OCI-LY7 (cell line): ENCODE data around the gene CSNK1E. TPM values are rescaled to one million over a fixed set of nuclear protein-coding genes. Genes with fewer than 3 reads are reported as not detected.

ENCODE experiments used
- BruUV-seq: library from RNA; stranded (reverse); fragments of 400-500 nt; replicated peaks from 2 replicates; lab custom pipeline; 2021; lab: Mats Ljungman, UMichigan
- CTCF ChIA-PET: fragments of 300-600 bp; sonication (Branson Sonifier 250); formaldehyde crosslinking; loops from one replicate; lab custom pipeline; 2022; ENCODE audit warnings: antibody characterized with exemption; ENCODE audit not compliant: unreplicated experiment; lab: Charles Lee
- POLR2A ChIA-PET: fragments of 300-600 bp; sonication (Branson Sonifier 250); formaldehyde crosslinking; loops from one replicate; lab custom pipeline; 2022; ENCODE audit warnings: antibody characterized with exemption; lab: Charles Lee
- DNase-seq: peaks from one replicate; pipeline ENCODE4 v3.0.0-alpha.2; 2015; ENCODE audit warnings: low spot score
- H2AFZ ChIP-seq: fragments of 200-600 bp; sonication (generic), shearing (Covaris generic); 2 replicates; pipeline ENCODE4 v1.6.1; 2014; ENCODE audit warnings: mild to moderate bottlenecking, antibody characterized with exemption, low read length, moderate library complexity
- H3K27ac ChIP-seq: fragments of 200-600 bp; sonication (generic); 2 replicates; pipeline ENCODE4 v1.5.1; 2014; ENCODE audit warnings: mixed run types, low read depth, mild to moderate bottlenecking, moderate library complexity, low read length, inconsistent platforms; ENCODE audit not compliant: poor library complexity, severe bottlenecking
- H3K36me3 ChIP-seq: fragments of 200-600 bp; sonication (generic); 2 replicates; pipeline ENCODE4 v1.6.1; 2014; ENCODE audit warnings: mild to moderate bottlenecking, antibody characterized with exemption, low read length, moderate library complexity, mixed read lengths; ENCODE audit not compliant: insufficient read depth
- H3K4me1 ChIP-seq: fragments of 200-600 bp; sonication (generic); 2 replicates; pipeline ENCODE4 v1.5.1; 2014; ENCODE audit warnings: mild to moderate bottlenecking, low read length; ENCODE audit not compliant: insufficient read depth, poor library complexity, severe bottlenecking
- H3K4me2 ChIP-seq: fragments of 200-600 bp; sonication (generic); 2 replicates; pipeline ENCODE4 v1.6.1; 2014; ENCODE audit warnings: mild to moderate bottlenecking, low read length
- H3K4me3 ChIP-seq: fragments of 200-600 bp; sonication (generic); 2 replicates; pipeline ENCODE4 v1.5.1; 2014; ENCODE audit warnings: mild to moderate bottlenecking, low read depth, low read length; ENCODE audit not compliant: poor library complexity, severe bottlenecking
- H3K79me2 ChIP-seq: fragments of 200-600 bp; sonication (generic); 2 replicates; pipeline ENCODE4 v1.6.1; 2016; ENCODE audit warnings: low read depth, mild to moderate bottlenecking, low read length, moderate library complexity, mixed read lengths; ENCODE audit not compliant: insufficient read depth
- H3K9me2 ChIP-seq: fragments of 200-600 bp; sonication (generic); 2 replicates; pipeline ENCODE4 v1.6.1; 2016; ENCODE audit warnings: mild to moderate bottlenecking, low read length, mixed read lengths; ENCODE audit not compliant: insufficient read depth
- H3K9me3 ChIP-seq: fragments of 200-600 bp; sonication (generic); 2 replicates; pipeline ENCODE4 v1.6.1; 2014; ENCODE audit warnings: mild to moderate bottlenecking, mixed run types, low read length, mixed read lengths
- H4K20me1 ChIP-seq: fragments of 200-600 bp; sonication (generic); 2 replicates; pipeline ENCODE4 v1.6.1; 2014; ENCODE audit warnings: mild to moderate bottlenecking, antibody characterized with exemption, low read length, moderate library complexity, mixed read lengths; ENCODE audit not compliant: insufficient read depth
- CTCF ChIP-seq: fragments of 200-600 bp; sonication (generic); conservative IDR thresholded peaks from 2 replicates; pipeline ENCODE4 v1.5.1; 2014; ENCODE audit warnings: mild to moderate bottlenecking, antibody characterized with exemption, low read length, moderate library complexity, mixed read lengths
- EZH2phosphoT487 ChIP-seq: fragments of 200-600 bp; sonication (generic); IDR thresholded peaks from 2 replicates; pipeline ENCODE4 v1.6.1; 2018; ENCODE audit warnings: low read depth, borderline replicate concordance, mild to moderate bottlenecking, mixed run types, antibody characterized with exemption, low read length, moderate library complexity, mixed read lengths
- intact Hi-C: fragments of 100-400 bp; cut with micrococcal nuclease; formaldehyde crosslinking; loops from one replicate; pipeline ENCODE4 v1.10.0; 2022; ENCODE audit not compliant: unreplicated experiment
- total RNA-seq, 2 experiments: library from RNA; depleted of rRNA in 1 of 2; stranded (reverse); fragments of >200 nt in 1 of 2; shearing (Covaris generic) in 1 of 2; gene quantifications; 2 replicates each; pipeline ENCODE4 v1.2.3, GENCODE V29; 2014 to 2022

CSNK1E gene
- total RNA-seq, 2 experiments from 2014 or later, result 182 to 203 TPM

GRCh38 chr22:38260761-38261681, 56.2 kb downstream of the CSNK1E start:
- peaks cover 43% of the 10 kb centered on the region; the same call in 1 of the 2 replicates for H3K79me2 ChIP-seq
- intact Hi-C loops, result loop anchor here (2.0 to 5.0 kb wide), 3 partner anchors 18 to 208 kb away; partner anchors contain the start of gene CSNK1E

GRCh38 chr22:38259370-38259769, 57.9 kb downstream of the CSNK1E start:
- H4K20me1 ChIP-seq, result no peaks in the 10 kb centered on the region
- CTCF ChIA-PET, result interaction anchor here (0.9 kb wide), 1 partner anchor 24 kb away, joined by 5 read pairs; no protein-coding TSS in a partner anchor

More at GRCh38 chr22:38260761-38261681, 56.2 kb downstream of the CSNK1E start:
- CTCF ChIA-PET, result interaction anchor here (0.9 kb wide), 1 partner anchor 46 kb away, joined by 4 read pairs; no protein-coding TSS in a partner anchor
- H3K36me3 ChIP-seq, result peaks cover 26% of the 10 kb centered on the region
- H3K27ac ChIP-seq, result peak overlapping the region; percentile 81
- no peak for TF ChIP-seq EZH2phosphoT487
- peak; percentile 72 for TF ChIP-seq CTCF
- no peaks in the 10 kb centered on the region for H3K9me2 ChIP-seq
- H3K4me3 ChIP-seq, result peak overlapping the region; percentile 40
- DNase-seq, result peak; percentile 38
- POLR2A ChIA-PET, result interaction anchor here (0.6 to 1.7 kb wide), 4 partner anchors 9 to 79 kb away, joined by 3 to 5 read pairs (median 4); partner anchors contain the start of gene PLA2G6
- H3K4me1 ChIP-seq, result peaks cover 69% of the 10 kb centered on the region
- BruUV-seq, result TSS peak; percentile 98
- H2AFZ ChIP-seq, result peak overlapping the region; percentile 26; the same call in 1 of the 2 replicates
- peak overlapping the region; percentile 74 for H3K4me2 ChIP-seq
- no peaks in the 10 kb centered on the region for H4K20me1 ChIP-seq
- no peaks in the 10 kb centered on the region for H3K9me3 ChIP-seq

More at GRCh38 chr22:38259370-38259769, 57.9 kb downstream of the CSNK1E start:
- POLR2A ChIA-PET, result interaction anchor here (0.6 to 1.7 kb wide), 2 partner anchors 9 to 70 kb away, joined by 4 read pairs; no protein-coding TSS in a partner anchor
- TF ChIP-seq CTCF (no peak), EZH2phosphoT487 (no peak)
- Histone ChIP-seq H3K79me2 (peaks cover 38% of the 10 kb centered on the region; the same call in 1 of the 2 replicates), H3K4me3 (peak overlapping the region; percentile 40), H3K27ac (peak overlapping the region; percentile 81), H3K9me2 (no peaks in the 10 kb centered on the region), H3K9me3 (no peaks in the 10 kb centered on the region), H3K4me1 (peaks cover 72% of the 10 kb centered on the region), H3K36me3 (peaks cover 15% of the 10 kb centered on the region), H3K4me2 (peak overlapping the region; percentile 74), H2AFZ (no peak overlapping the region)
- intact Hi-C loops, result no loop called here
- DNase-seq, result no peak
- BruUV-seq, result no TSS peak
